IMR-90 (cell line): Measurements from ENCODE around the gene SPNS2. TPM values are rescaled to one million over a fixed set of nuclear protein-coding genes. Genes with fewer than 3 reads are reported as not detected.

Experiments
- ATAC-seq: fragments of 200-7000 bp; cut with Tn5 transposase; 2 replicates; pipeline ENCODE4 v1.9.1; 2020; ENCODE audit warnings: low read depth, mild to moderate bottlenecking, moderate library complexity
- BruUV-seq: library from RNA; stranded (reverse); fragments of 400-500 nt; replicated peaks from 2 replicates; lab custom pipeline; 2021; lab: Mats Ljungman, UMichigan
- CTCF ChIA-PET: fragments of 300-600 bp; formaldehyde crosslinking; extraction: SDS; loops from one replicate; lab custom pipeline; 2021; ENCODE audit warnings: antibody characterized with exemption; lab: Yijun Ruan, JAX
- POLR2A ChIA-PET: fragments of 300-600 bp; sonication (Branson Sonifier 250); formaldehyde crosslinking; loops from one replicate; lab custom pipeline; 2022; ENCODE audit warnings: antibody characterized with exemption; ENCODE audit not compliant: unreplicated experiment; lab: Charles Lee
- DNase-seq: peaks from one replicate; pipeline ENCODE4 v3.0.0; 2013
- H2AFZ ChIP-seq: replicated peaks from 2 replicates; pipeline ENCODE3; 2013; ENCODE audit warnings: low read length, mild to moderate bottlenecking; ENCODE audit not compliant: poor library complexity
- H2AK5ac ChIP-seq: 2 replicates; pipeline ENCODE4 v1.6.1; 2013; ENCODE audit warnings: low read depth, low read length, inconsistent platforms
- H2AK9ac ChIP-seq: replicated peaks from 2 replicates; pipeline ENCODE3; 2013; ENCODE audit warnings: mild to moderate bottlenecking, low read depth, low read length, moderate library complexity; ENCODE audit not compliant: poor library complexity
- H2BK120ac ChIP-seq: 2 replicates; pipeline ENCODE4 v1.6.1; 2013; ENCODE audit warnings: low read depth, low read length, inconsistent platforms
- H2BK15ac ChIP-seq: 3 replicates; pipeline ENCODE4 v1.6.1; 2013; ENCODE audit warnings: low read depth, low read length, inconsistent platforms
- H2BK20ac ChIP-seq: 2 replicates; pipeline ENCODE4 v1.6.1; 2013; ENCODE audit warnings: low read depth, mild to moderate bottlenecking, inconsistent platforms, low read length, moderate library complexity
- H2BK5ac ChIP-seq: 2 replicates; pipeline ENCODE4 v1.6.1; 2013; ENCODE audit warnings: mild to moderate bottlenecking, low read depth, low read length, inconsistent platforms; ENCODE audit not compliant: poor library complexity, severe bottlenecking
- H3K14ac ChIP-seq: replicated peaks from 2 replicates; pipeline ENCODE4 v1.6.1; 2013; ENCODE audit warnings: low read depth, low read length, inconsistent platforms
- H3K18ac ChIP-seq: 2 replicates; pipeline ENCODE4 v1.6.1; 2013; ENCODE audit warnings: low read depth, low read length, control low read depth
- H3K23ac ChIP-seq: 2 replicates; pipeline ENCODE4 v1.6.1; 2013; ENCODE audit warnings: low read depth, low read length, inconsistent platforms
- H3K27ac ChIP-seq: 2 replicates; pipeline ENCODE4 v1.5.1; 2013; ENCODE audit warnings: mild to moderate bottlenecking, control low read depth, low read length; ENCODE audit not compliant: insufficient read depth
- H3K27me3 ChIP-seq: 2 replicates; pipeline ENCODE4 v1.6.1; 2013; ENCODE audit warnings: low read length; ENCODE audit not compliant: control insufficient read depth, insufficient read depth
- H3K36me3 ChIP-seq: 2 replicates; pipeline ENCODE4 v1.6.1; 2013; ENCODE audit warnings: low read length, mixed read lengths; ENCODE audit not compliant: control insufficient read depth, insufficient read depth
- H3K4ac ChIP-seq: 2 replicates; pipeline ENCODE4 v1.6.1; 2013; ENCODE audit warnings: low read depth, low read length, inconsistent platforms
- H3K4me1 ChIP-seq: 2 replicates; pipeline ENCODE4 v1.6.1; 2013; ENCODE audit warnings: low read length, mixed read lengths; ENCODE audit not compliant: control insufficient read depth, insufficient read depth
- H3K4me2 ChIP-seq: 2 replicates; pipeline ENCODE4 v1.6.1; 2013; ENCODE audit warnings: low read depth, mild to moderate bottlenecking, control low read depth, low read length, moderate library complexity
- H3K4me3 ChIP-seq: 2 replicates; pipeline ENCODE4 v1.5.1; 2013; ENCODE audit warnings: low read depth, mild to moderate bottlenecking, control low read depth, low read length, moderate library complexity; ENCODE audit not compliant: insufficient read depth
- H3K56ac ChIP-seq: 2 replicates; pipeline ENCODE4 v1.6.1; 2013; ENCODE audit warnings: low read length, inconsistent platforms; ENCODE audit not compliant: insufficient read depth; ENCODE audit errors: extremely low read depth
- H3K79me1 ChIP-seq, 2 experiments: 2 replicates each; pipeline ENCODE4 v1.6.1; 2013; ENCODE audit warnings: low read length in 2 of 2, inconsistent platforms in 1 of 2, low read depth in 1 of 2
- H3K9ac ChIP-seq: 2 replicates; pipeline ENCODE4 v1.6.1; 2013; ENCODE audit warnings: low read depth, low read length, control low read depth
- H3K9me1 ChIP-seq: 2 replicates; pipeline ENCODE4 v1.6.1; 2013; ENCODE audit warnings: low read length, inconsistent platforms; ENCODE audit not compliant: insufficient read depth
- H3K9me3 ChIP-seq: 2 replicates; pipeline ENCODE4 v1.6.1; 2013; ENCODE audit warnings: low read length; ENCODE audit not compliant: control insufficient read depth, insufficient read depth
- H4K20me1 ChIP-seq: 2 replicates; pipeline ENCODE4 v1.6.1; 2013; ENCODE audit warnings: low read length, inconsistent platforms; ENCODE audit not compliant: insufficient read depth
- H4K5ac ChIP-seq: 2 replicates; pipeline ENCODE4 v1.6.1; 2013; ENCODE audit warnings: mild to moderate bottlenecking, low read depth, low read length, control low read depth
- H4K8ac ChIP-seq, 2 experiments: 2 replicates each; pipeline ENCODE4 v1.6.1; 2013; ENCODE audit warnings: low read depth in 2 of 2, low read length in 2 of 2, control low read depth in 1 of 2, inconsistent platforms in 1 of 2
- H4K91ac ChIP-seq: 2 replicates; pipeline ENCODE4 v1.6.1; 2013; ENCODE audit warnings: low read depth, low read length, inconsistent platforms; ENCODE audit not compliant: insufficient read depth
- ELK1 ChIP-seq: fragments of 150-350 bp; IDR thresholded peaks from 2 replicates; pipeline ENCODE4 v1.6.1; 2016; ENCODE audit warnings: low read depth, mild to moderate bottlenecking, low read length, moderate library complexity, borderline replicate concordance
- RFX5 ChIP-seq: IDR thresholded peaks from 2 replicates; pipeline ENCODE4 v1.8.0; 2012; ENCODE audit warnings: low read depth, mild to moderate bottlenecking, low read length, moderate library complexity
- SMC3 ChIP-seq: fragments of 150-350 bp; IDR thresholded peaks from 2 replicates; pipeline ENCODE4 v1.6.1; 2016; ENCODE audit warnings: low read depth, mild to moderate bottlenecking, antibody characterized with exemption, low read length, moderate library complexity
- WGBS, 2 experiments: methylation state at CpG; one replicate each; pipeline versions ENCODE4 v1.1.5 to v1.1.7; 2013; ENCODE audit warnings: missing lambda C conversion rate in 2 of 2; ENCODE audit not compliant: insufficient read length in 1 of 2; ENCODE audit errors: extremely low coverage in 2 of 2; 5-methylcytosine and 5-hydroxymethylcytosine counted together
- dilution Hi-C: fragments of 300-500 bp; cut with HindIII; formaldehyde crosslinking; loops from one replicate; pipeline ENCODE4 v1.14.3; 2018; ENCODE audit warnings: low sequenced_read_pairs; ENCODE audit not compliant: unreplicated experiment
- in situ Hi-C: fragments of 300-500 bp; cut with MboI; formaldehyde crosslinking; loops from 3 replicates; pipeline ENCODE4 v1.14.3; 2019; ENCODE audit warnings: low sequenced_read_pairs, inconsistent platforms, mixed read lengths
- intact Hi-C: fragments of 100-400 bp; cut with micrococcal nuclease; formaldehyde crosslinking; loops from 2 replicates; pipeline ENCODE4 v1.10.0; 2022
- polyA plus RNA-seq, 3 experiments: library from polyadenylated mRNA; depleted of rRNA; stranded (reverse); fragments of >200 nt; gene quantifications; 2 replicates each; pipeline ENCODE4 v1.2.3, GENCODE V29; 2012; ENCODE audit warnings: low replicate concordance in 1 of 3
- total RNA-seq: library from RNA; depleted of rRNA; stranded (reverse); fragments of >200 nt; gene quantifications from 2 replicates; pipeline ENCODE4 v1.2.3, GENCODE V29; 2012

SPNS2 gene
- total and polyA plus RNA-seq, 2 of the 4 experiments (the other 2 are of a cell fraction): under 0.01 TPM; not detected in 1

DNA sequence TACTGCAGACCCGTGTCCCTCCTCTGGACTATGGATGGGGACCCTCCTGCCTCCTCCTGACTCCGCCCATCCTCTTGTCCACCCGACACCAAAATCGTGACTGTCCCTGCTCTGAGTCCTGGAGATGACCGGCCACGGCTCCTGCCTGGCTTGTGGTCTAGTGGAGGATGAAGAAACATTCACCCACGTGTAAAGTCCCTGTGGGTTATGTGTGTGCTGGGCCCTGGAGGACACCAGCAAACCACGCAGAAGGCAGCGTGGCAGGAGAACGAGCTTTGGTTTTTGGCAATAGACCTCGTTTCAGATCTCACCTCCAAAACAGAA, 11.9 kb downstream of the SPNS2 start:
- Histone ChIP-seq H3K9me1 (no peaks in the 10 kb centered on the region), H2AFZ (peak overlapping the region; percentile 43), H4K91ac (no peak overlapping the region), H4K8ac (no peak overlapping the region), H2BK15ac (no peak overlapping the region), H2BK20ac (no peak overlapping the region), H3K4me1 (no peaks in the 10 kb centered on the region; the same call in 1 of the 2 replicates), H3K79me1 (no peaks in the 10 kb centered on the region), H3K9me3 (no peaks in the 10 kb centered on the region), H3K14ac (no peak overlapping the region), H3K23ac (no peak overlapping the region), H4K20me1 (no peaks in the 10 kb centered on the region), H2AK5ac (no peak overlapping the region), H3K18ac (no peak overlapping the region), H3K36me3 (no peaks in the 10 kb centered on the region), H2AK9ac (no peak overlapping the region), H3K4ac (no peak overlapping the region), H2BK5ac (no peak overlapping the region), H3K27me3 (peaks cover 28% of the 10 kb centered on the region; the same call in 1 of the 2 replicates), H3K4me3 (no peak overlapping the region), H3K56ac (no peak overlapping the region), H2BK120ac (no peak overlapping the region), H3K27ac (no peak overlapping the region), H4K5ac (no peak overlapping the region), H3K9ac (no peak overlapping the region), H3K4me2 (no peak overlapping the region)
- TF ChIP-seq SMC3 (no peak), ELK1 (no peak), RFX5 (no peak)
- in situ Hi-C loops (no loop called here), dilution Hi-C loops (no loop called here), intact Hi-C loops (no loop called here)
- DNase-seq: no peak
- 75% methylated on average over 4 of the region's 11 CpGs; no CpG with 5 or more reads in 1 of the 2 experiments for WGBS, 2 experiments
- POLR2A ChIA-PET: no interaction called here
- BruUV-seq: no TSS peak
- CTCF ChIA-PET: no interaction called here
- no peak for ATAC-seq
